GM18520 (cell line): ENCODE results near the gene ZDHHC17.

Experiments used
- ATAC-seq: cut with Tn5 transposase; IDR thresholded peaks from one replicate; pipeline ENCODE4 v1.9.1; 2021; ENCODE audit not compliant: unreplicated experiment

Gene ZDHHC17

GRCh38 chr12:76876696-76877229, 112.8 kb downstream of the ZDHHC17 start:
- ATAC-seq, result no peak

- ATAC-seq, result no peak
Observed at GRCh38 chr12:76878099-76878898, 114.4 kb downstream of the ZDHHC17 start.

- ATAC-seq, result peak; percentile 77
Observed at GRCh38 chr12:76878899-76879709, 115.2 kb downstream of the ZDHHC17 start, which contains the start of gene CSRP2. Gene CSRP2, minus strand, starts transcription at chr12:76879019. Its CDS starts 12,759 bp downstream, at chr12:76866260.

- no peak for ATAC-seq
Observed at GRCh38 chr12:76879710-76880518, 116.0 kb downstream of the ZDHHC17 start.

- no peak for ATAC-seq
Observed at GRCh38 chr12:76880519-76881023, 116.7 kb downstream of the ZDHHC17 start.

GRCh38 chr12:76881142-76881541, 117.2 kb downstream of the ZDHHC17 start:
- ATAC-seq, result no peak

- no peak for ATAC-seq
Observed at GRCh38 chr12:76882367-76882766, 118.5 kb downstream of the ZDHHC17 start.

GRCh38 chr12:76883151-76883550, 119.2 kb downstream of the ZDHHC17 start:
- no peak for ATAC-seq

GRCh38 chr12:76883811-76884210, 119.9 kb downstream of the ZDHHC17 start:
- ATAC-seq, result no peak

- ATAC-seq, result no peak
Observed at GRCh38 chr12:76888775-76889174, 124.9 kb downstream of the ZDHHC17 start.

GRCh38 chr12:76890151-76891143, 126.5 kb downstream of the ZDHHC17 start:
- ATAC-seq, result no peak

GRCh38 chr12:76891609-76892008, 127.7 kb downstream of the ZDHHC17 start:
- ATAC-seq, result no peak

- ATAC-seq, result no peak
Observed at GRCh38 chr12:76895796-76896195, 131.9 kb downstream of the ZDHHC17 start.

GRCh38 chr12:76896274-76896673, 132.4 kb downstream of the ZDHHC17 start:
- no peak for ATAC-seq

- ATAC-seq, result no peak
Observed at GRCh38 chr12:76898442-76898841, 134.5 kb downstream of the ZDHHC17 start.

- ATAC-seq, result no peak
Observed at GRCh38 chr12:76899522-76899921, 135.6 kb downstream of the ZDHHC17 start.

- no peak for ATAC-seq
Observed at GRCh38 chr12:76901628-76902380, 137.9 kb downstream of the ZDHHC17 start.
